ENCODE results near the gene M1AP.
"Not testable (repeated sequence)": the region's sequence is repeated elsewhere in the genome, so short reads cannot be mapped to it uniquely, and the experiment has no call there.

Gene M1AP

DNA sequence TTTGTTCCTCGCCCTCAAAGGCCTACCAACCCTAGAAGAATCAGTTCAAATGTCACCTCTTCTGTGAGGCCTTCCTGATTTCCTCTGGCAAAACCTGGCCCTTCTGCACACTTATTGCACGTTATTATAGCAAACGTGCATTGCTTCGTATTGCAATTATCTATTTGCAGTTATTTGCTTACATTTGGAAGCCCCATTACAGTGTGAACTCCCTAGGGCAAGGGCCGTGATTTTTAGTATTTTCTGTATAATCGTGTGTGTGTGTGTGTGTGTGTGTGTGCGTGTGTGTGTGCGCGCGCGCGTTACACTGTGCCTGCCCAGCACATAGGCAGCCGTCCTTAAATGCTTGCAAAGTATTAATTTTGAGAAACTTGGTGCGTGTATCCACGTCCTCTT is 5.5 kb upstream of the M1AP start:
- DNase-seq, result no peak

DNA sequence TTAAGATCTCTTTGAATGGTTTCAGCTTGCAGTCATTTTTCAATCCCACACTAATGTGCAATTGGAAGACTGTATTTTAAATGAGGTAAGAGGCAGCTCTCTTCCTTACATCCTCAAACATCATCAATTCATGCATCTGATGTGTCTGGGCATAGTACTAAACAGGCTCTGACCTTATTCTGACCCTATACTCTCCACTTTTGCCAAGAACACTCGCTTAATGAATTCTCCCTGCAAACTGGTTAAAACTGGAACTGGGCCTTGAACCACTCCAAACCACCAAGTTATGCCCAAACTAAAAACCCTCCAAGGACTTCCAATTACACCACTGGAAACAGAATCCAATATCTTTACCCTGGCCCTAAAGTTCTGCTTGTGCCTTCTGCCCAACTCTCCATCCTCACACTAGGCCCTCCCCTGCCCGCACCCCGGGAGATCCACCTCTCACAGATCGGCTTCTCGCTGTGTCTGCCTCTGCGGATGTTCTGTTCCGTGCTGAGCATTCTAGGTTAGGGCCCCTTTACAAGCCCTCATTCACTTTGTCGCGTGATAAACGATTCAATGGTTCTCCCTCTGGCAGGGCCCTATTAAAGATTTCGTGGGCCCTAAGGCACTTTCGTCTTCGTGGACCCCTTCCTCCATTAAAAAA is 1.2 kb downstream of the M1AP start:
- DNase-seq, result no peak

DNA sequence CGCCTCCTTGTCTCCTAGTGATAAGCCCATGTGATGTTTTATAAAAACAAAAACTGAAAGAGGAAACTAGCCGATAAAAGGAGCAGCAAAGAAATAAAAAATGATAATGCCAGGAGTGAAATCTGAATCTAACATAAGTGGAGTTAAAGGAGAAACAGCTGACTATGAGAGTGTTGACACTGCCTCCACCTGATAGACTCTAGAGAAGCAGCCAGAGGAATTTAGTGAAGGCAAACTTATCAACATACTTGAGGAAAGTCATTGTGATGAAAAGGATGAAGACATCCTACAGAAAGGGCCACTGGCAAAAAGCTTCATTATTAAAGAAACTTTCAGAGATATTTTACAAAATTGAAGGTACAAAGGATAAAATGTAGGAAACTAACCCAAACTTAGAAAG is 1.9 kb downstream of the M1AP start:
- peak; percentile 32 for DNase-seq

DNA sequence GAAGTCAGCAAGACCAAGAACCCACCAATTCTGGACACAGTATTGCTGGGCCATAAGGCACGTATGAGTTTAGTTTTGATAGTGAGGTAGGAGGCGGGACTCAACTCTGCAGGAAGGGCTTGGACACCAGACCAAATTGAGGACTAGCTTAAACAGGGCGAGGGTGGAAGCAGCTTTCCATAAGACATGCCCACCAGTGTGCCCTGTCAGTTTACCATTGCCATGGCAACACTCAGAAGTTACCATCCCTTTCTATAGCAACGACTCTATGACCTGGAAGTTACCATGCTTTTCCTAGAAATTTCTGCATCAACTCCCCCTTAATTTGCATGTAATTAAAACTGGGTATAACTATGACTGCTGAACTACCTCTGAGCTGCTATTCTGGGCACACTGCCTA is 2.8 kb downstream of the M1AP start:
- DNase-seq, result no peak

DNA sequence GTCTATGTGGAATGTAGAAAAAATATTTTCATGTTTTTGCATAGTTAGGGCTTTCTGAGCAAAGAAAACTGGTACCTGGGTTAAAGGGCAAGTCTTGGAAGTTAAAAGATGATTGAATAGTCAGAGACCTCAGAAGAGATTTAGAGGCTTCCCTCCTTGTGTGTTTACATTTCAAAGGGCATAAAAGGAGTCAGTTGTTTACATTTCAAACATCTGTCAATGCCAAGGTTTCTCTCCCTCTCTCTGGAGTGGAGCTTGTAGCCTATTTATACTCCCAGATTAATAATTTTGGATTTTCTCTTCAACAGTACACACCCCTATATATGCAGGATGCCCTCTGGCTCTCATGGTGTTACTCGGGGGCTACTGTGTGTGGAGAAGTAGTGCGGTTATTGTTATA is 8.6 kb downstream of the M1AP start:
- DNase-seq, result peak; percentile 61

DNA sequence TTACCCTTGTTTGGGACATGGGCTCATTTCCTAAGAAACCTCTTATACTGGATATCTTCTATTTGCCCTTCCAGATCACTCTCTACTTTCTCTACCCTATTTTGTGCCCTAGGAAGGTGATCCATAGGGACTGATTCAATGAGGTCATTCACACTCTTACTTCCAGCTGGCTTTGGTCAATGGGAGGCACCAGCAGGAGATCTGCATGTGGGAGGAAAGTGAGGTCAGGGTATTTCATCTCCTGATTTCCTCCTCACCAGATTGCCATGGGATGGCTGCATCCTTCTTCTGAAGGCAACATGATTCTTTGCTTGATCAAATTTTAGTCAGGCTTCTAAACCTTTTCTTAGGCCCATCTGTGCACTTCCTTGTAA is 15.2 kb downstream of the M1AP start:
- DNase-seq, result no peak

DNA sequence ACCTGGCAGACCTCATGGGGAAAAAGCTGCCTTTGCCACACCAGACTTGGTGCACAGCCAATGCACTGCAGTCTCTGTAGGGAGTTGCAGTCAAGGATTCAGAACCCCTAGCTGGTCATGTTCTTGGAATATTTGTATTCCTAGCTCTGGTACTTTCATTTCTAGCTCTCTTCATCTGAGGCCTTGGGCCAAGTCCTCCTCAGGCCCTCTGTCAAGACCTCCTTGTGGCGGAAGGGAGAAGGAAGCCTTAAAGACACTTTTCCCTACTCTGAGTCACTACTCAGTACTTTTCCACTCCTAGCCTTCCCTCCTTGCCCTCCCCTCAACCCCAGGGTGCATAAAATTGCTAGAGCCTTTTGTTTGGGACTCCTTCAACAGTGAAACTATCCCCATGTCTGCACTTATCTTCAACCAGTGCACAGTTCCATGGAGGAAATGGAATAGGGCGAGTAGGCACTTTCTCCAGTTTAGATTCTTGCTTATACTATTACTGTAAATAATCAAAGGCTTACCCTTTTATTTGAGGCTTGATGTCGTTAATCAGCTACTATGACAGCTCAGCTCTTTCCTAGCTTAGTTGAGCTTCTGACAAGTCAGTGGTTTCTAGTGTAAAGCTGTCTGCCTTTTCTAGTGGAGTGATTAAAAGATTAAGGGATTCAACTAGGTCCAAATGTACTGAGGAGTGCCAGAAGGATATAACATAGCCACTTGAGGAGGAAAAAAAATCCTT is 15.8 kb downstream of the M1AP start:
- no peak for DNase-seq

DNA sequence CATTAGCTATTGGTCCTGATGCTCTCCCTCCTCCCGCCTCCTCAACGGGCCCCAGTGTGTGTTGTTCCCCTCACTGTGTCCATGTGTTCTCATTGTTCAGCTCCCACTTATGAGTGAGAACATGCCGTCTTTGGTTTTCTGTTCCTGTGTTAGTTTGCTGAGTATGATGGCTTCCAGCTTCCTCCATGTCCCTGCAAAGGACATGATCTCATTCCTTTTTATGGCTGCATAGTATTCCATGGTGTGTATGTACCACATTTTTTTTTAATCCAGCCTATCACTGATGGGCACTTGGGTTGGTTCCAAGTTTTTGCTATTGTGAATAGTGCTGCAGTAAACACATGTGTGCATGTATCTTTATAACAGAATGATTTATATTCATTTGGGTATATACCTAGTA is 17.7 kb downstream of the M1AP start:
- DNase-seq, result not testable (repeated sequence)

DNA sequence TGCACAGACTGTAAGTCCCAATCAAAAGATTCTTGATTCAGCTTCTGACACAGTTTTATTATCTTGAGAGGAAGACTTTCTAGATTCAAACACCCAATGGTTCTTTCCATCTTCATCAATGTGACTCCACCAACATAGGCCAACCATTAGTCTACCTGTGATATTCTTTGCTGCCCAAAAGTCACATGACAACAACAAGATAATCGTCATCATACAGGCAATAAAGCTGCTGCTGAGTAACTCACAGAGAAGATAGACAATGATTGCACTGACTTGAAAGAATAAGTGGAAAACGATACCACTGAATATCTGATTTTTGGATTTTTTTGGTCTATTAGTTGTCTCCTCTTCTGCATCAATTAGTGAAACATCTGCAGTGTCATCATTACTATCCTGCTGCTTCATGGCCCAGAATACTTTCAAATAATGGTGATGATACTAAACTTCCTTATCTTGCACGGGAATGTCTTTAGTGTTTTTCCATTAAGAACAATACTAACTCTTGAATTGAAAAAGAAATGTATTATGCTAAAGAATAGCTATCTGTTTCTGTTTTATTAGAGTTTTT is 19.5 kb downstream of the M1AP start:
- DNase-seq, result no peak

DNA sequence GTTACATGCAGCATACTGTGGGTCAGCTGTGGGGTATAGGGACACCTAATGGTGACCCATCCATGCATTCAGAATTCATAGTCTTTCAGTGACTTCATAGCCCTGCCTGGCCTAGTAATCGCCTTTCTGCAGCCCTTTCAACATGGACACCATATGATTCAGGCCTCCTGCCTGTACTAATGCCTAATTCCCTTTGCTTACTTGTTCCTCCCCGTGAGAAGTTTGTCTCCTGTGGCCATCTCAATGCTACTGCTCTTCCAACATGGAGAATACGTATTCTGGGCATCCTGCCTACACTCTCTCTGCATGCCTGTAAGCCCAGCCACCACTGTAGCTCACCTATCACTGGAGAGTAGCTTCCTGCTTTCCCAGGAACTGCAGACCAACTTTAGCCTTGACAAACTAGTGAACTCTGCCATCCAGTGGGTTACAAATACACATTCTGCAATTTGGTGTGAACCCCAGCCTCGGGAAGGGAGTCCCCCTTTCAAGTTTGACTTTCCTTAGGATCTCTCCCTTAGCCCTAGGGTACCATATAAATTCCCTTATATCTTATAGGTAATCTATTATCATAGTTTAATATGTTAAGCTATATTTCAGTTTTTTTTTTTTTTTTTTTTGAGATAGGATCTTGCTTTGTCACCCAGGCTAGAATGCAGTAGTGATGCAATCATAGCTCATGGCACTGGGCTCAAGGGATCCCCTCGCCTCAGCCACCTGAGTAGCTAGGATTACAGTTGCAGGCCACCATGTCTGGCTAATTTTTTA is 22.3 kb downstream of the M1AP start:
- DNase-seq, result no peak

DNA sequence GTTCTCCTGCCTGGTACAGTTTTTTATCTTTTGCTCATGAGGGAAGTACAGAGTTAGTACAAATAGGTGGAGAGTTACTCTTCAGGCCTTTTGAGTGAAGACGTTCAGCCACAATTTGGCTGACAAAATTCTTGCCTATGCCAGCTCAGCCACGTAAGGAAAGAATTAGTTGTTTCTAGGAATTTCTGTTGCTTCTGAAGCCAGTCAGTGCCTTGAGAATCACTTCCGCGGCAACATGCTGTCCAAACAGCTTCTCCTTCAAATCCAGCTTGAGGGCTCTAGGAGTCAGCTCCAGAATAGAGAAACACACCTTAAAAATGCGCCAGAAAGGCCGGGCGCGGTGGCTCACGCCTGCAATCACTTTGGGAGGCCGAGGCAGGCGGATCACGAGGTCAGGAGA is 27.5 kb downstream of the M1AP start:
- no peak for DNase-seq

DNA sequence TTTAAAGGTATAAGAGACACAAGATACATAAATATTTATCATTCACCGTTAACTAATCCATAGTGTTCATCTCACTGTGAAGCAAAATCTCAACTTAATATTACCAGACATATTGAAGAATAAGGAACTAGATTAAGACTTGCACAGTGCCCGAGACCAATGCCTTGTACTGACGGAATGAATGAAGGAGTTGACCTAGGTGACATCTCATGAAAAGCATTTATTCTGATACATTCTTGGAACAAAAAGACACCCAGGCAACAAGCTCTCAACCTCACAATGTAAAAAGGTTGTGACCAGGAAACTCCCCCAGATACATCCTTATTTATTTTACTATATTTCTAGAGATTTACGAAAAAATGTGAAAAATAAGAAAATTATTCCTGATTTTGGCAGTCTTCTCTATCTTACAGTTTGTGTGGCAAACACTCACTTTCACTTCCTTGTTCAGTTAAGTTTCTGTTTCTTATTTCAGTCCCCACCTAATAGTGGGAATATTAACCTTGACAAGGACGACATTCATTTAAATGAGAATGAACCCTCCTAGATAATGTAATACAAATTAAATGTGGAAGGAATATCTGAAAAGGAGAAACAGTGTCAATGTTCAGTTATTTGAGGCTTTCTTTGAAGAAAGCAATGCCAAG is 28.4 kb downstream of the M1AP start:
- DNase-seq, result no peak

DNA sequence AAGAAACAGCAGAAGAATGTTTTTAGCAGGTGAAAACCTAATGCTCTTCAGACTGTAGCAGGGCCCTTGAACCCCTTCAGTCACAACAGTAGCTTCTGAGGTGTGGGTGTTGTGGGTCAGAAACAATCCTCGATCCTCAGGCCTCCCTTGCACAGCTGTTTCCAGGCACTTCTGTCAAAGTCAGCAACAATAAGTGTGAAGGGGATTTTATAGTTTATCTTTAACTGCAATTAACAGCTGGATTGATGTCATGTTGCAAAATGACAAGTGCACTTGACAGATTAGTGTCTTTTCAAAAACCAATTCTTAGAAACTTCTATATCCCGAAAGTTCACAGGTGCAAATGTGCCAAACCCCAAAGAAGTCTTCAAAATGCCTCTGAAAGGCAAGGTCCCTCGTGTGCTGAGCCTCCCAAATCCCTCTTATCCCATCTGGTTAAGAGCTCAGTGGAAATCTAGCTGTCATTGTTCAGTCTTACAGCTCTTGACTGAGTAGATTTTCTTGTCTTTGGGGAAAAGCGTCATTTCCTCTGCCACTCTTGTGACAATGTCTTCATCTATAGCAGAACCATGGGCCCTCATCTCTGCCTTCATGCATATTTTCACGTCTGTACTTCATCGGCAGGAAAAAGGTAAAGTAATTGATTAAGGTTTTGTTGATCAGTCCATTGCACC is 29.6 kb downstream of the M1AP start:
- DNase-seq, result no peak

DNA sequence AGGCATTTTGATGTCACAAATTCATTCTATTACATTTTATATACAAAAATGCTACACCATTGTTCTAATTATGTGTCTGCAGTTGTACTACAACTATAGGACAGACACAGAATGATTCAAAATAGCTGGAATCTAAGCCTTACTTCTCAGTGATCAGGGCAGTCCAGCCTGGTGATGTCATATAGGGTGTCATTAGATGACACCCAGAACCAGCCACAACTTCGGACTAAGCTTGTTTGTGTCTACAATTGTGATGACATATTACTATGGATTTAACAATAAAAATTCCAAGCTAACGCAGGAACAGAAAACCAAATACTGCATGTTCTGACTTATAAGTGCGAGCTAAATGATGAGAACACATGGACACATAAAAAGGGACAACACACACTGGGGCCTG is 31.0 kb downstream of the M1AP start:
- DNase-seq, result no peak

DNA sequence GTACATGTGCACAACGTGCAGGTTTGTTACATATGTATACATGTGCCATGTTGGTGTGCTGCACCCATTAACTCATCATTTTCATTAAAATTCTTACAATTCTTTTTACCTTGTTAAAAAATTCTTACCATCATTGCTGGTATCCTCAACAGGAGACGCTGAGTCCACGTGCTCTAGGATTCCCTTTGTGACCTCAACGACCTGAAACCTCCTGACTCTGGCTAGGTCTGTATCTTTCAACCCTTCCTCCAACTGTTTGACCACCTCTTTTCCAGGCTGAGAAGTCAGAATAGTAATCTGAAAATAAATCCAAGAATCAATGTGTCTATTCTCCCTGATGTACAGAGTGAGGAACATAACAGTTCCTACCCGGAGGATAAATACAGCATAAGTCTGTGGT is 41.2 kb downstream of the M1AP start:
- DNase-seq, result no peak

DNA sequence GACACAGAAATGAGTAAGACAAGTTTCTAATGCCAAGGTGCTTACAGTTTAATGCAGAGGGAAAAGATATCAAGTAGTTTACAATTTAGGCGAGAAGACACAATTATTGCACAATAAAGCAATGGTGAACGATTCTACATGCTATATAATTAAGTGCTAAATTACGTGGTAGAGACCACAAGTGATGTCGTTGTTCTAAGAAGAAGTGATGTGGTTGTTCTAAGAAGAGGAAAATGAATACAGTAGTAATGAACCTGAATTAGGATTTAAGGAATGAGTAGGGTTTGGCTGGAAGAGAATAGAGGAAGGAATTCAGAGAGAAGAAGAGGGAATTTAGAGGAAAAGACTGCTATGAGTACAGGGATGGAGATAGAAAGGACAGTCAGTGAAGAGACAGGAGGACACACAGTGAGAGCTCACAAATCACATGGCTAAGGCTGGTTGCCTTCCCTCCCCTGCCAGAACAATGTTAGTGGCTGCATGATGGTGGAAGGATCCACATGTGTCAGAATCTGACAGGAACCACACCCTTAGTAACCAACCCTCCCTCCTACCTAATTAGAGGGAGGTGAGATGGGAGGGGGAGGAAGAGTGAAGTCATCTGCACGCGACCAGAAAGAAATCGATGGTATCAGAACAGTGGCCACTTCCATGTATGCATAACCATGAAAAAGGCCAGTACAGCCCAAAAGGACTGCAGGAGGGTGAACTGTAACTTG is 44.7 kb downstream of the M1AP start:
- no peak for DNase-seq

DNA sequence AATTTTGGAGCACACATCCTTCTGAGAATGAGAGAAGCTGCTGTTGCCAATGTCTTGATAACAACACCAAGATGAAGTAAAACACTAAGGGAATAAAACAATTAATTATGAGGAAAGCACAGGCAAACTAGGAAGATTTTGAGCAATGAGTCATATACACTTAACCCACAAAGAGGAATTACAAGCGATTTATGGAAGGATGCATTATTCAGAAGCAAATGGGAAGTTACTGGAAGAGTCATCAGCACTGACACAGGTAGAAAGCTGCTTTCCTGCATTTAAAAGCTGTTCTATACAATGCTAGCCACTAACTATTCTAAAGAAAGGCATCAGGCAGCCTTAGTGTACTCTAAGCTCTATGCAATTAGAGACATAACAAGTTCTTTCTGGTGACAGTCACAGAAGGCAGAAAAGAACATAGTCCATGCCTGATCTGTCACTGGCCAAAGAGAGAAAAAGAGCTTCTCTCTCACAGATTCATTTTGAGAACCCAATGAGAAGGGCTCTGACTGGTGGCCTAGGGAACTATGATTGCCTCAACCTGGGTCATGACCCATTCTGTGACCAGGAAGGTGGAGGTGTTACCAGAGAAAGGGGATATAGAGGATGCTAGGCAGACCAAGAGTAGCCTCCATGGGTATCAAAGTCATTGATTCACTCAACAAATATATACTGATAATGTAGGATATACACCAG is 45.4 kb downstream of the M1AP start:
- no peak for DNase-seq

DNA sequence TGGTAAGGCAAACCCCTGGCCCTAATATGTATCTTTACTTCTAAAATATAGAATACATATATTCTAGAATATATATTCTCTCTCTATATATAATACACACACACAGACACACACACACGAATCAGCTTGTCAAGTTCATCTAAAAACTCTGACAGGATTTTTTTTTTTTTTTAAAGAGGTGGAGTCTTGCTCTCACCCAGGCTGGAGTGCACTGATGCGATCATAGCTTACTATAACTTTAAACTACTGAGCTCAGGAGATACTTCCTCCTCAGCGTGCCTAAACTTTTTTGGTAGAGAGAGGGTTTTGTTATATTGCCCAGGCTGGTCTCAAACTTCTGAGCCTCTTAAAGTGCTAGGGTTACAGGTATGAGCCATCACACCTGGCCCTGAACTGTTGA is 48.5 kb downstream of the M1AP start:
- DNase-seq, result peak; percentile 42

DNA sequence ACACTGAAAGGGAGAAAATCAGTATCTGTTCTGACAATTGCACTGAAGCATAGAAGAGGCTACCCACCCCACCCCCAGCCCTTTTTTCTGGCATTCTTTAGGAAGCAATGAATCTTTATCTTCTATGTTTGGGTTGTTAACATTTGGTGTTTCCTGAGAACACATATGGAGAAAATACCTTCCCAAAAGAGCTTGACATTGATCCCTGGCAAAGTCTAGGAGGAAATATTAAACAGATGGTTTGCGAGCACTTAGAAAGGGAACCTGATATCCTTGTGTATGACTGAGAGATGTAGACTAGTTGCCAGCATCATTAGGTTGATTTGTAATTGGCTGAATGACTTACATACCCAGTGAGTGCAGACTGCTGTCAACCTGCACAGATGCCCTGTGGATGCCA is 50.7 kb downstream of the M1AP start:
- DNase-seq, result peak; percentile 65

DNA sequence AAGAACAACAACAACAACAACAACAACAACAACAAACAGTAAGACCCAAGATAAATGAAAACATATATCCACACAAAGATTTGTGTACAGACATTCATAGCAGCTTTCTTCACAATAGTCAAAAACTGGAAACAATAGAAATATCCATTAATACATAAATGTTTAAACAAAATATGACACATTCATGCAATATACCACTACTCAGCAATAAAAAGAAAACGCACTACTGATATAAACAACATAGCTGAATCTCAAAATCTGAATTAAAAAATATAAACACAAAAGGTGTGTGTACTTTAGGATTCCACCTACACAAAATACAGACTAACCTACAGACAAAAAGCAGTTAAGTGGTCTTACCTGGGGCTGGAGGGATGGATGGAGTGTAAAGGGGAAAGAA is 51.5 kb downstream of the M1AP start:
- no peak for DNase-seq
